HCT116 (cell line): ENCODE measurements around the gene S100A1. TPM values are rescaled to one million over a fixed set of nuclear protein-coding genes. Genes with fewer than 3 reads are reported as not detected.

Source experiments
- ATAC-seq: fragments of 200-7000 bp; cut with Tn5 transposase; 2 replicates; pipeline ENCODE4 v1.9.1; 2020; ENCODE audit warnings: mild to moderate bottlenecking, moderate library complexity
- BruUV-seq: library from RNA; stranded (reverse); fragments of 400-500 nt; replicated peaks from 2 replicates; lab custom pipeline; 2021; lab: Mats Ljungman, UMichigan
- CTCF ChIA-PET: fragments of 300-600 bp; sonication (Branson Sonifier 250); formaldehyde crosslinking; loops from one replicate; lab custom pipeline; 2021; ENCODE audit warnings: antibody characterized with exemption; lab: Charles Lee
- POLR2A ChIA-PET: fragments of 300-600, 350-600 bp; sonication (Branson Sonifier 250); formaldehyde crosslinking; loops from one replicate; lab custom pipeline; 2021; ENCODE audit warnings: antibody characterized with exemption; lab: Charles Lee
- RAD21 ChIA-PET, 2 experiments: fragments of 300-600 bp; sonication (Branson Sonifier 250); formaldehyde crosslinking; loops; one replicate each; lab custom pipeline; 2023; ENCODE audit warnings: low total read pairs in 2 of 2; ENCODE audit not compliant: uncharacterized antibody in 2 of 2, unreplicated experiment in 2 of 2, low non-redundant PET in 1 of 2; lab: Charles Lee
- DNase-seq: peaks from one replicate; pipeline ENCODE4 v3.0.0-alpha.2; 2010; ENCODE audit warnings: low read depth, low spot score
- H2AFZ ChIP-seq: fragments of 200-600 bp; shearing (Covaris generic), sonication (generic); 2 replicates; pipeline ENCODE4 v1.6.1; 2017; ENCODE audit warnings: low read depth, mixed run types, mixed read lengths, antibody characterized with exemption, low read length; ENCODE audit not compliant: poor library complexity, severe bottlenecking
- H3K27ac ChIP-seq: 2 replicates; pipeline ENCODE4 v1.5.1; 2012; ENCODE audit warnings: low read depth, low read length
- H3K27me3 ChIP-seq: fragments of 200-600 bp; sonication (generic); 2 replicates; pipeline ENCODE4 v1.6.1; 2016; ENCODE audit warnings: mixed run types, low read length, mixed read lengths; ENCODE audit not compliant: insufficient read depth
- H3K36me3 ChIP-seq, 2 experiments: fragments of 200-500 bp in 1 of 2; fragments of 200-600 bp in 1 of 2; sonication (Bioruptor generic) in 1 of 2; sonication (generic) in 1 of 2; 2 replicates each; pipeline versions ENCODE4 v1.5.1 to v1.6.1; 2014 to 2016; ENCODE audit warnings: low read length in 2 of 2, inconsistent platforms in 1 of 2, mixed read lengths in 1 of 2, mixed run types in 1 of 2; ENCODE audit not compliant: insufficient read depth in 2 of 2, control insufficient read depth in 1 of 2
- H3K4me1 ChIP-seq, 2 experiments: fragments of 200-600 bp in 1 of 2; sonication (generic) in 1 of 2; 2 replicates each; pipeline versions ENCODE4 v1.5.1 to v1.6.1; 2012 to 2017; ENCODE audit warnings: low read length in 2 of 2, inconsistent platforms in 1 of 2, mild to moderate bottlenecking in 1 of 2, mixed read lengths in 1 of 2, mixed run types in 1 of 2, moderate library complexity in 1 of 2; ENCODE audit not compliant: insufficient read depth in 2 of 2, control insufficient read depth in 1 of 2
- H3K4me2 ChIP-seq: fragments of 200-600 bp; sonication (generic); 2 replicates; pipeline ENCODE4 v1.6.1; 2017; ENCODE audit warnings: mixed run types, low read length, mixed read lengths
- H3K4me3 ChIP-seq, 2 experiments: fragments of 200-600 bp in 1 of 2; sonication (generic) in 1 of 2; replicated peaks in 1 of 2; 2 replicates each; pipeline ENCODE4 v1.5.1; 2011 to 2016; ENCODE audit warnings: low read length in 2 of 2, control low read depth in 1 of 2, low read depth in 1 of 2, mild to moderate bottlenecking in 1 of 2, mixed read lengths in 1 of 2, mixed run types in 1 of 2
- H3K79me2 ChIP-seq: fragments of 200-600 bp; sonication (generic); 2 replicates; pipeline ENCODE4 v1.6.1; 2017; ENCODE audit warnings: mild to moderate bottlenecking, mixed run types, low read length, moderate library complexity, mixed read lengths; ENCODE audit not compliant: insufficient read depth
- H3K9ac ChIP-seq: fragments of 200-600 bp; sonication (generic); 2 replicates; pipeline ENCODE4 v1.6.1; 2016; ENCODE audit warnings: low read length, mixed read lengths
- H3K9me2 ChIP-seq: fragments of 200-600 bp; sonication (generic), shearing (Covaris generic); 2 replicates; pipeline ENCODE4 v1.6.1; 2017; ENCODE audit warnings: mixed run types, mild to moderate bottlenecking, moderate library complexity; ENCODE audit not compliant: insufficient read depth
- H3K9me3 ChIP-seq, 2 experiments: fragments of 200-500 bp in 1 of 2; fragments of 200-600 bp in 1 of 2; sonication (Bioruptor generic) in 1 of 2; sonication (generic) in 1 of 2; 2 replicates each; pipeline ENCODE4 v1.6.1; 2014 to 2017; ENCODE audit warnings: low read length in 2 of 2, mixed read lengths in 2 of 2, inconsistent platforms in 1 of 2, low read depth in 1 of 2, mild to moderate bottlenecking in 1 of 2, mixed run types in 1 of 2, moderate library complexity in 1 of 2; ENCODE audit not compliant: control insufficient read depth in 1 of 2, insufficient read depth in 1 of 2
- H4K20me1 ChIP-seq: fragments of 200-600 bp; sonication (generic), shearing (Covaris generic); 2 replicates; pipeline ENCODE4 v1.6.1; 2017; ENCODE audit warnings: mixed run types, mild to moderate bottlenecking, moderate library complexity; ENCODE audit not compliant: insufficient read depth
- CBX3 ChIP-seq: IDR thresholded peaks from 2 replicates; pipeline ENCODE4 v1.6.1; 2012; ENCODE audit warnings: low read depth
- CEBPB ChIP-seq: IDR thresholded peaks from 2 replicates; pipeline ENCODE4 v1.6.1; 2012; ENCODE audit warnings: low read depth
- EGR1 ChIP-seq: IDR thresholded peaks from 2 replicates; pipeline ENCODE4 v1.6.1; 2012; ENCODE audit warnings: low read depth
- ELF1 ChIP-seq: IDR thresholded peaks from 2 replicates; pipeline ENCODE4 v1.6.1; 2012; ENCODE audit warnings: low read depth, borderline replicate concordance
- EZH2 ChIP-seq: fragments of 200-600 bp; sonication (generic); IDR thresholded peaks from 2 replicates; pipeline ENCODE4 v1.6.1; 2017; ENCODE audit warnings: antibody characterized with exemption, mixed run types
- EZH2phosphoT487 ChIP-seq: fragments of 200-600 bp; IDR thresholded peaks from 2 replicates; pipeline ENCODE4 v1.6.1; 2018; ENCODE audit warnings: antibody characterized with exemption, borderline replicate concordance
- FOSL1 ChIP-seq: IDR thresholded peaks from 2 replicates; pipeline ENCODE4 v1.6.1; 2012; ENCODE audit warnings: low read depth
- JUND ChIP-seq: IDR thresholded peaks from 2 replicates; pipeline ENCODE4 v1.6.1; 2012
- MAX ChIP-seq: IDR thresholded peaks from 2 replicates; pipeline ENCODE4 v1.6.1; 2012
- POLR2A ChIP-seq: IDR thresholded peaks from 2 replicates; pipeline ENCODE4 v1.7.0; 2011; ENCODE audit warnings: borderline replicate concordance; ENCODE audit not compliant: insufficient read depth, insufficient read length; ENCODE audit errors: extremely low read depth
- POLR2AphosphoS5 ChIP-seq: IDR thresholded peaks from 2 replicates; pipeline ENCODE4 v1.6.1; 2011; ENCODE audit warnings: mild to moderate bottlenecking, low read depth, low read length, moderate library complexity
- REST ChIP-seq: IDR thresholded peaks from 2 replicates; pipeline ENCODE4 v1.6.1; 2012; ENCODE audit warnings: low read depth
- SIN3A ChIP-seq: IDR thresholded peaks from 2 replicates; pipeline ENCODE4 v1.6.1; 2012; ENCODE audit warnings: low read depth
- SP1 ChIP-seq: IDR thresholded peaks from 2 replicates; pipeline ENCODE4 v1.6.1; 2012; ENCODE audit warnings: low read depth
- SRF ChIP-seq: IDR thresholded peaks from 2 replicates; pipeline ENCODE4 v1.6.1; 2012; ENCODE audit warnings: low read depth
- TCF7L2 ChIP-seq: IDR thresholded peaks from 2 replicates; pipeline ENCODE4 v1.7.0; 2011; ENCODE audit warnings: borderline replicate concordance, inconsistent platforms; ENCODE audit not compliant: insufficient read depth, insufficient read length; ENCODE audit errors: extremely low read depth
- YY1 ChIP-seq: IDR thresholded peaks from 2 replicates; pipeline ENCODE4 v1.6.1; 2011; ENCODE audit warnings: low read length, low read depth, moderate library complexity, mild to moderate bottlenecking; ENCODE audit not compliant: insufficient replicate concordance; ENCODE audit errors: extremely low read depth
- ZBTB33 ChIP-seq: IDR thresholded peaks from 2 replicates; pipeline ENCODE4 v1.6.1; 2011; ENCODE audit warnings: mild to moderate bottlenecking, low read length, moderate library complexity; ENCODE audit not compliant: insufficient replicate concordance; ENCODE audit errors: extremely low read depth
- ZFX ChIP-seq: fragments of 450-650 bp; IDR thresholded peaks from 2 replicates; pipeline ENCODE4 v1.6.1; 2017
- intact Hi-C: fragments of 100-400 bp; cut with micrococcal nuclease; formaldehyde crosslinking; loops from 2 replicates; pipeline ENCODE4 v1.10.0; 2022
- total RNA-seq: library from RNA; stranded (reverse); gene quantifications from one replicate; pipeline ENCODE4 v1.2.1, GENCODE V29; 2021; ENCODE audit not compliant: unreplicated experiment
- TF ChIP-seq, protein P1 (sequence below): IDR thresholded peaks from 2 replicates; pipeline ENCODE4 v1.6.1; 2012
- TF ChIP-seq, protein P2 (sequence below), 3 experiments: fragments of 200-600 bp in 1 of 3; sonication (generic) in 1 of 3; IDR thresholded peaks in 2 of 3; conservative IDR thresholded peaks in 1 of 3; 2 replicates each; pipeline ENCODE4 v1.5.1; 2012 to 2017; ENCODE audit warnings: low read depth in 2 of 3, low read length in 2 of 3, antibody characterized with exemption in 1 of 3, borderline replicate concordance in 1 of 3, control low read depth in 1 of 3, mild to moderate bottlenecking in 1 of 3, mixed read lengths in 1 of 3, mixed run types in 1 of 3, moderate library complexity in 1 of 3; ENCODE audit not compliant: insufficient read depth in 1 of 3

Gene S100A1
- total RNA-seq, 1 experiment from 2014 or later: 0.30 TPM

- H3K4me3 ChIP-seq: no peak overlapping the region
- H3K4me1 ChIP-seq: peaks cover 8 to 22% of the 10 kb centered on the region in 2 experiments
- DNase-seq: no peak
- no peaks in the 10 kb centered on the region for H3K36me3 ChIP-seq
- ChIA-PET CTCF (interaction anchor here (0.8 kb wide), 1 partner anchor 25 kb away, joined by 3 read pairs; no protein-coding TSS in a partner anchor), POLR2A (interaction anchor here (1.4 kb wide), 1 partner anchor 12 kb away, joined by 5 read pairs; no protein-coding TSS in a partner anchor), RAD21 (no interaction called here)
- H3K27ac ChIP-seq: no peak overlapping the region
- no peaks in the 10 kb centered on the region for H3K9me3 ChIP-seq
- H3K27me3 ChIP-seq: no peaks in the 10 kb centered on the region
- intact Hi-C loops: no loop called here
- H4K20me1 ChIP-seq: no peaks in the 10 kb centered on the region
- H3K9me2 ChIP-seq: no peaks in the 10 kb centered on the region
- peak; percentile 83 for ATAC-seq
- H3K4me2 ChIP-seq: peak overlapping the region; percentile 50
- H2AFZ ChIP-seq: no peak overlapping the region
- H3K9ac ChIP-seq: 0 out of 2 replicates have a peak overlapping the region, but pooled peaks have one; percentile 1
- no TSS peak for BruUV-seq
- H3K79me2 ChIP-seq: no peaks in the 10 kb centered on the region
- TF ChIP-seq, protein P1, sequence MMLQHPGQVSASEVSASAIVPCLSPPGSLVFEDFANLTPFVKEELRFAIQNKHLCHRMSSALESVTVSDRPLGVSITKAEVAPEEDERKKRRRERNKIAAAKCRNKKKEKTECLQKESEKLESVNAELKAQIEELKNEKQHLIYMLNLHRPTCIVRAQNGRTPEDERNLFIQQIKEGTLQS: no peak
- no peak for TF ChIP-seq EZH2
- no peak for TF ChIP-seq ZBTB33
- no peak for TF ChIP-seq SRF
- no peak for TF ChIP-seq TCF7L2
- TF ChIP-seq SP1: peak; percentile 41; the same call in 1 of the 2 replicates
- TF ChIP-seq CEBPB: no peak
- TF ChIP-seq, protein P2, sequence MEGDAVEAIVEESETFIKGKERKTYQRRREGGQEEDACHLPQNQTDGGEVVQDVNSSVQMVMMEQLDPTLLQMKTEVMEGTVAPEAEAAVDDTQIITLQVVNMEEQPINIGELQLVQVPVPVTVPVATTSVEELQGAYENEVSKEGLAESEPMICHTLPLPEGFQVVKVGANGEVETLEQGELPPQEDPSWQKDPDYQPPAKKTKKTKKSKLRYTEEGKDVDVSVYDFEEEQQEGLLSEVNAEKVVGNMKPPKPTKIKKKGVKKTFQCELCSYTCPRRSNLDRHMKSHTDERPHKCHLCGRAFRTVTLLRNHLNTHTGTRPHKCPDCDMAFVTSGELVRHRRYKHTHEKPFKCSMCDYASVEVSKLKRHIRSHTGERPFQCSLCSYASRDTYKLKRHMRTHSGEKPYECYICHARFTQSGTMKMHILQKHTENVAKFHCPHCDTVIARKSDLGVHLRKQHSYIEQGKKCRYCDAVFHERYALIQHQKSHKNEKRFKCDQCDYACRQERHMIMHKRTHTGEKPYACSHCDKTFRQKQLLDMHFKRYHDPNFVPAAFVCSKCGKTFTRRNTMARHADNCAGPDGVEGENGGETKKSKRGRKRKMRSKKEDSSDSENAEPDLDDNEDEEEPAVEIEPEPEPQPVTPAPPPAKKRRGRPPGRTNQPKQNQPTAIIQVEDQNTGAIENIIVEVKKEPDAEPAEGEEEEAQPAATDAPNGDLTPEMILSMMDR (IDR thresholded peaks at IDR 0.05 in 2 of 3, conservative IDR thresholded peaks at IDR 0.05 in 1 of 3; ENCODE audit: borderline replicate concordance in 1 of 3, insufficient read depth in 1 of 3, low read depth in 2 of 3, low read length in 2 of 3): no peak
- TF ChIP-seq FOSL1: peak; percentile 54; the same call in 1 of the 2 replicates
- no peak for TF ChIP-seq MAX
- no peak; the same call in 1 of the 2 replicates for TF ChIP-seq CBX3
- TF ChIP-seq JUND: peak; percentile 39; the same call in 1 of the 2 replicates
- TF ChIP-seq ELF1: no peak
- TF ChIP-seq SIN3A: no peak
- no peak for TF ChIP-seq EGR1
- no peak for TF ChIP-seq REST
- no peak for TF ChIP-seq POLR2AphosphoS5
- no peak for TF ChIP-seq EZH2phosphoT487
- TF ChIP-seq YY1: no peak
- no peak for TF ChIP-seq POLR2A
- no peak for TF ChIP-seq ZFX
Observed at GRCh38 chr1:153597206-153597605, 31.0 kb upstream of the S100A1 start.
